Gastroesophageal sphincter (tissue), 3 donors: Measurements from ENCODE around the gene WWC2.

Source experiments
- EP300 ChIP-seq: sonication (generic); formaldehyde crosslinking; IDR thresholded peaks from one replicate; pipeline ENCODE4 v1.6.1; 2017; ENCODE audit warnings: antibody characterized with exemption, mild to moderate bottlenecking
- POLR2A ChIP-seq, 2 donors: fragments of 450-650 bp; IDR thresholded peaks; one replicate each; pipeline ENCODE4 v1.6.1; 2017; ENCODE audit warnings: antibody characterized with exemption in 2 of 2, mild to moderate bottlenecking in 2 of 2, moderate library complexity in 1 of 2
- POLR2AphosphoS5 ChIP-seq: sonication (generic); formaldehyde crosslinking; IDR thresholded peaks from one replicate; pipeline ENCODE4 v1.6.1; 2017; ENCODE audit warnings: antibody characterized with exemption
- TF ChIP-seq, protein P1 (sequence below), 4 experiments: fragments of 200-600 bp in 2 of 4; fragments of 450-650 bp in 2 of 4; sonication (generic) in 1 of 4; IDR thresholded peaks; one replicate each; pipeline ENCODE4 v1.5.1; 2017 to 2019; ENCODE audit warnings: antibody characterized with exemption in 4 of 4, mild to moderate bottlenecking in 2 of 4, moderate library complexity in 2 of 4

GRCh38 chr4:183366206-183366835 is 267.3 kb downstream of the WWC2 start:
- TF ChIP-seq, protein P1, sequence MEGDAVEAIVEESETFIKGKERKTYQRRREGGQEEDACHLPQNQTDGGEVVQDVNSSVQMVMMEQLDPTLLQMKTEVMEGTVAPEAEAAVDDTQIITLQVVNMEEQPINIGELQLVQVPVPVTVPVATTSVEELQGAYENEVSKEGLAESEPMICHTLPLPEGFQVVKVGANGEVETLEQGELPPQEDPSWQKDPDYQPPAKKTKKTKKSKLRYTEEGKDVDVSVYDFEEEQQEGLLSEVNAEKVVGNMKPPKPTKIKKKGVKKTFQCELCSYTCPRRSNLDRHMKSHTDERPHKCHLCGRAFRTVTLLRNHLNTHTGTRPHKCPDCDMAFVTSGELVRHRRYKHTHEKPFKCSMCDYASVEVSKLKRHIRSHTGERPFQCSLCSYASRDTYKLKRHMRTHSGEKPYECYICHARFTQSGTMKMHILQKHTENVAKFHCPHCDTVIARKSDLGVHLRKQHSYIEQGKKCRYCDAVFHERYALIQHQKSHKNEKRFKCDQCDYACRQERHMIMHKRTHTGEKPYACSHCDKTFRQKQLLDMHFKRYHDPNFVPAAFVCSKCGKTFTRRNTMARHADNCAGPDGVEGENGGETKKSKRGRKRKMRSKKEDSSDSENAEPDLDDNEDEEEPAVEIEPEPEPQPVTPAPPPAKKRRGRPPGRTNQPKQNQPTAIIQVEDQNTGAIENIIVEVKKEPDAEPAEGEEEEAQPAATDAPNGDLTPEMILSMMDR (IDR thresholded peaks at IDR 0.05): no peak
- TF ChIP-seq POLR2A (IDR thresholded peaks at IDR 0.05) (no peak), POLR2AphosphoS5 (no peak), EP300 (no peak)
